ENCODE data around the gene SAMD3. TPM values are rescaled to one million over a fixed set of nuclear protein-coding genes. Genes with fewer than 3 reads are reported as not detected.
"Not testable (repeated sequence)": the region's sequence is repeated elsewhere in the genome, so short reads cannot be mapped to it uniquely, and the experiment has no call there.

Gene SAMD3
- total RNA-seq, 2 donors from 2014 or later, result 14.6 to 39.3 TPM

GRCh38 chr6:130127195-130127594, 95.6 kb downstream of the SAMD3 start:
- Mint-ChIP-seq H3K4me1 (ENCODE audit: low read depth in 2 of 2) (peaks cover 26 to 36% of the 10 kb centered on the region in 2 donors), H3K4me3 (no peak overlapping the region), H3K27ac (no peak overlapping the region), H3K27me3 (no peaks in the 10 kb centered on the region), H3K9me3 (no peaks in the 10 kb centered on the region), H3K36me3 (no peaks in the 10 kb centered on the region)
- ATAC-seq (no peak), DNase-seq (ENCODE audit: low spot score) (no peak)

GRCh38 chr6:130122243-130122642, 100.5 kb downstream of the SAMD3 start:
- Mint-ChIP-seq H3K36me3 (peaks cover 5% of the 10 kb centered on the region), H3K4me1 (ENCODE audit: low read depth in 2 of 2) (peaks cover 11 to 12% of the 10 kb centered on the region in 2 donors), H3K27me3 (no peaks in the 10 kb centered on the region), H3K9me3 (no peaks in the 10 kb centered on the region), H3K4me3 (no peak overlapping the region), H3K27ac (no peak overlapping the region)
- no peak for ATAC-seq
- DNase-seq (ENCODE audit: low spot score), result no peak

- Mint-ChIP-seq H3K27ac (no peak overlapping the region), H3K4me1 (ENCODE audit: low read depth in 2 of 2) (peaks cover 3 to 5% of the 10 kb centered on the region in 2 donors), H3K9me3 (no peaks in the 10 kb centered on the region), H3K4me3 (no peak overlapping the region), H3K27me3 (no peaks in the 10 kb centered on the region), H3K36me3 (peaks cover 5% of the 10 kb centered on the region)
- ATAC-seq, result no peak
- no peak for DNase-seq (ENCODE audit: low spot score)
These were observed 102.0 kb downstream of the SAMD3 start for GRCh38 chr6:130120731-130121130.

GRCh38 chr6:130119211-130119610, 103.5 kb downstream of the SAMD3 start:
- H3K36me3 Mint-ChIP-seq, result peaks cover 5% of the 10 kb centered on the region
- no peaks in the 10 kb centered on the region for H3K27me3 Mint-ChIP-seq
- H3K27ac Mint-ChIP-seq, result no peak overlapping the region
- no peaks in the 10 kb centered on the region for H3K9me3 Mint-ChIP-seq
- ATAC-seq, result no peak
- DNase-seq (ENCODE audit: low spot score), result no peak
- H3K4me1 Mint-ChIP-seq (ENCODE audit: low read depth in 2 of 2), result peaks cover 3 to 5% of the 10 kb centered on the region in 2 donors
- H3K4me3 Mint-ChIP-seq, result no peak overlapping the region

GRCh38 chr6:130118236-130118635, 104.5 kb downstream of the SAMD3 start:
- H3K9me3 Mint-ChIP-seq, result no peaks in the 10 kb centered on the region
- no peak overlapping the region for H3K27ac Mint-ChIP-seq
- no peak for DNase-seq (ENCODE audit: low spot score)
- peaks cover 3 to 5% of the 10 kb centered on the region in 2 donors for H3K4me1 Mint-ChIP-seq (ENCODE audit: low read depth in 2 of 2)
- H3K36me3 Mint-ChIP-seq, result peaks cover 5% of the 10 kb centered on the region
- no peak for ATAC-seq
- H3K4me3 Mint-ChIP-seq, result no peak overlapping the region
- no peaks in the 10 kb centered on the region for H3K27me3 Mint-ChIP-seq

GRCh38 chr6:130117187-130117701, 105.5 kb downstream of the SAMD3 start:
- not testable (repeated sequence) for H3K36me3 Mint-ChIP-seq; H3K9me3 Mint-ChIP-seq; H3K4me1 Mint-ChIP-seq (ENCODE audit: low read depth in 2 of 2); DNase-seq (ENCODE audit: low spot score); ATAC-seq; H3K27ac Mint-ChIP-seq; H3K4me3 Mint-ChIP-seq; H3K27me3 Mint-ChIP-seq

- H3K9me3 Mint-ChIP-seq, result no peaks in the 10 kb centered on the region
- ATAC-seq (no peak), DNase-seq (ENCODE audit: low spot score) (no peak)
- peaks cover 12% of the 10 kb centered on the region for H3K36me3 Mint-ChIP-seq
- no peak overlapping the region for H3K4me3 Mint-ChIP-seq
- peaks cover 4 to 7% of the 10 kb centered on the region in 2 donors for H3K4me1 Mint-ChIP-seq (ENCODE audit: low read depth in 2 of 2)
- no peak overlapping the region for H3K27ac Mint-ChIP-seq
- no peaks in the 10 kb centered on the region for H3K27me3 Mint-ChIP-seq
These were observed 106.5 kb downstream of the SAMD3 start for GRCh38 chr6:130116273-130116672.

- Mint-ChIP-seq H3K36me3 (peaks cover 17% of the 10 kb centered on the region), H3K9me3 (peaks cover 1% of the 10 kb centered on the region), H3K27ac (no peak overlapping the region), H3K27me3 (no peaks in the 10 kb centered on the region), H3K4me3 (no peak overlapping the region), H3K4me1 (ENCODE audit: low read depth in 2 of 2) (peaks cover 7 to 8% of the 10 kb centered on the region in 2 donors)
- ATAC-seq (no peak), DNase-seq (ENCODE audit: low spot score) (no peak)
These were observed 107.7 kb downstream of the SAMD3 start for GRCh38 chr6:130115036-130115435.

GRCh38 chr6:130113201-130113710, 109.5 kb downstream of the SAMD3 start:
- no peak overlapping the region for H3K27ac Mint-ChIP-seq
- ATAC-seq (no peak), DNase-seq (ENCODE audit: low spot score) (no peak)
- H3K36me3 Mint-ChIP-seq, result peaks cover 23% of the 10 kb centered on the region
- H3K9me3 Mint-ChIP-seq, result peaks cover 6% of the 10 kb centered on the region
- no peak overlapping the region for H3K4me3 Mint-ChIP-seq
- H3K27me3 Mint-ChIP-seq, result no peaks in the 10 kb centered on the region
- peaks cover 21 to 22% of the 10 kb centered on the region in 2 donors for H3K4me1 Mint-ChIP-seq (ENCODE audit: low read depth in 2 of 2)

- H3K27me3 Mint-ChIP-seq, result no peaks in the 10 kb centered on the region
- no peak overlapping the region for H3K27ac Mint-ChIP-seq
- no peak for ATAC-seq
- no peak for DNase-seq (ENCODE audit: low spot score)
- H3K36me3 Mint-ChIP-seq, result peaks cover 23% of the 10 kb centered on the region
- peaks cover 22 to 31% of the 10 kb centered on the region in 2 donors for H3K4me1 Mint-ChIP-seq (ENCODE audit: low read depth in 2 of 2)
- peaks cover 6% of the 10 kb centered on the region for H3K9me3 Mint-ChIP-seq
- H3K4me3 Mint-ChIP-seq, result no peak overlapping the region
These were observed 111.7 kb downstream of the SAMD3 start for GRCh38 chr6:130111031-130111430.

- peaks cover 22 to 31% of the 10 kb centered on the region in 2 donors for H3K4me1 Mint-ChIP-seq (ENCODE audit: low read depth in 2 of 2)
- no peaks in the 10 kb centered on the region for H3K27me3 Mint-ChIP-seq
- H3K9me3 Mint-ChIP-seq, result peaks cover 6% of the 10 kb centered on the region
- H3K4me3 Mint-ChIP-seq, result no peak overlapping the region
- DNase-seq (ENCODE audit: low spot score) (no peak), ATAC-seq (no peak)
- H3K27ac Mint-ChIP-seq, result no peak overlapping the region
- peaks cover 25% of the 10 kb centered on the region for H3K36me3 Mint-ChIP-seq
These were observed 115.0 kb downstream of the SAMD3 start for GRCh38 chr6:130107710-130108109.

- peaks cover 6% of the 10 kb centered on the region for H3K9me3 Mint-ChIP-seq
- H3K27me3 Mint-ChIP-seq, result no peaks in the 10 kb centered on the region
- peaks cover 29% of the 10 kb centered on the region for H3K36me3 Mint-ChIP-seq
- DNase-seq (ENCODE audit: low spot score) (no peak), ATAC-seq (no peak)
- H3K27ac Mint-ChIP-seq, result no peak overlapping the region
- H3K4me1 Mint-ChIP-seq (ENCODE audit: low read depth in 2 of 2), result peaks cover 22 to 27% of the 10 kb centered on the region in 2 donors
- H3K4me3 Mint-ChIP-seq, result no peak overlapping the region
These were observed 116.6 kb downstream of the SAMD3 start for GRCh38 chr6:130105996-130106704.

GRCh38 chr6:130099119-130099518, 123.6 kb downstream of the SAMD3 start:
- H3K9me3 Mint-ChIP-seq, result no peaks in the 10 kb centered on the region
- peaks cover 0 to 9% of the 10 kb centered on the region in 2 donors for H3K4me1 Mint-ChIP-seq (ENCODE audit: low read depth in 2 of 2)
- peaks cover 20% of the 10 kb centered on the region for H3K36me3 Mint-ChIP-seq
- ATAC-seq (no peak), DNase-seq (ENCODE audit: low spot score) (no peak)
- no peak overlapping the region for H3K4me3 Mint-ChIP-seq
- H3K27me3 Mint-ChIP-seq, result no peaks in the 10 kb centered on the region
- H3K27ac Mint-ChIP-seq, result no peak overlapping the region

- Mint-ChIP-seq H3K9me3 (no peaks in the 10 kb centered on the region), H3K4me1 (ENCODE audit: low read depth in 2 of 2) (peaks cover 0 to 9% of the 10 kb centered on the region in 2 donors), H3K4me3 (no peak overlapping the region), H3K27ac (no peak overlapping the region), H3K36me3 (peaks cover 23% of the 10 kb centered on the region), H3K27me3 (no peaks in the 10 kb centered on the region)
- no peak for ATAC-seq
- DNase-seq (ENCODE audit: low spot score), result no peak
These were observed 124.4 kb downstream of the SAMD3 start for GRCh38 chr6:130098317-130098716.
